Sigmoid colon (tissue), 7 donors: Measurements from ENCODE around the gene ARSG. TPM values are rescaled to one million over a fixed set of nuclear protein-coding genes. Genes with fewer than 3 reads are reported as not detected.
A peak's percentile ranks its signal among the peaks of the same experiment; 100 is the strongest.

Experiments used
- DNase-seq: peaks from one replicate; pipeline ENCODE4 v3.0.0-alpha.2; 2019
- H3K27ac ChIP-seq, 4 donors: fragments of 200-600 bp; sonication (generic); one replicate each; pipeline ENCODE4 v1.5.1; 2016 to 2019; ENCODE audit warnings: mild to moderate bottlenecking in 1 of 4
- H3K27me3 ChIP-seq, 3 donors: fragments of 200-600 bp; sonication (generic); one replicate each; pipeline ENCODE4 v1.5.1; 2019; ENCODE audit warnings: mild to moderate bottlenecking in 1 of 3
- H3K36me3 ChIP-seq, 4 donors: fragments of 200-600 bp; sonication (generic); one replicate each; pipeline ENCODE4 v1.5.1; 2016 to 2019
- H3K4me1 ChIP-seq, 4 donors: fragments of 200-600 bp; sonication (generic); one replicate each; pipeline ENCODE4 v1.5.1; 2017 to 2019
- H3K4me3 ChIP-seq, 4 donors: fragments of 200-600 bp; sonication (generic); one replicate each; pipeline ENCODE4 v1.5.1; 2017 to 2019; ENCODE audit warnings: mild to moderate bottlenecking in 2 of 4, moderate library complexity in 1 of 4
- H3K9me3 ChIP-seq, 4 donors: fragments of 200-600 bp in 3 of 4; sonication (generic) in 3 of 4; one replicate each; pipeline versions ENCODE4 v1.5.1 to v1.6.1; 2013 to 2019
- CTCF ChIP-seq, 4 experiments: fragments of 450-650 bp in 3 of 4; fragments of 200-600 bp in 1 of 4; IDR thresholded peaks; one replicate each; pipeline ENCODE4 v1.5.1; 2016 to 2019; ENCODE audit warnings: antibody characterized with exemption in 4 of 4, mild to moderate bottlenecking in 3 of 4, moderate library complexity in 2 of 4
- EP300 ChIP-seq, 4 donors: sonication (generic); formaldehyde crosslinking; IDR thresholded peaks; one replicate each; pipeline ENCODE4 v1.6.1; 2017; ENCODE audit warnings: antibody characterized with exemption in 4 of 4
- POLR2A ChIP-seq, 2 donors: fragments of 450-650 bp; IDR thresholded peaks; one replicate each; pipeline ENCODE4 v1.6.1; 2016; ENCODE audit warnings: antibody characterized with exemption in 2 of 2, mild to moderate bottlenecking in 2 of 2, moderate library complexity in 2 of 2
- POLR2AphosphoS5 ChIP-seq, 4 donors: sonication (generic); formaldehyde crosslinking; IDR thresholded peaks; one replicate each; pipeline ENCODE4 v1.6.1; 2017; ENCODE audit warnings: antibody characterized with exemption in 4 of 4
- WGBS, 2 donors: extraction: QIAGEN DNeasy Blood & Tissue Kit; methylation state at CpG; one replicate each; pipeline ENCODE4 v1.1.7; 2013; 5-methylcytosine and 5-hydroxymethylcytosine counted together
- intact Hi-C: fragments of 100-400 bp; cut with DNase I; formaldehyde crosslinking; loops from one replicate; pipeline ENCODE4 v1.15.1; 2023
- polyA plus RNA-seq, 3 donors: library from polyadenylated mRNA; stranded (reverse); fragments of 200-250 nt; gene quantifications; one replicate each; pipeline ENCODE4 v1.2.3, GENCODE V29; 2013
- total RNA-seq, 4 donors: library from RNA; depleted of rRNA; stranded (reverse); fragments of >200 nt; gene quantifications; one replicate each; pipeline ENCODE4 v1.1.0, GENCODE V29; 2016
- donor health status: healthy with polysubstance abuse.
- donor health status: Bipolar disorder and iron deficiency.
- donor health status: healthy.

ARSG gene
- total and polyA plus RNA-seq, 7 donors = under 0.01 to 3.0 (median 1.8) TPM

DNA sequence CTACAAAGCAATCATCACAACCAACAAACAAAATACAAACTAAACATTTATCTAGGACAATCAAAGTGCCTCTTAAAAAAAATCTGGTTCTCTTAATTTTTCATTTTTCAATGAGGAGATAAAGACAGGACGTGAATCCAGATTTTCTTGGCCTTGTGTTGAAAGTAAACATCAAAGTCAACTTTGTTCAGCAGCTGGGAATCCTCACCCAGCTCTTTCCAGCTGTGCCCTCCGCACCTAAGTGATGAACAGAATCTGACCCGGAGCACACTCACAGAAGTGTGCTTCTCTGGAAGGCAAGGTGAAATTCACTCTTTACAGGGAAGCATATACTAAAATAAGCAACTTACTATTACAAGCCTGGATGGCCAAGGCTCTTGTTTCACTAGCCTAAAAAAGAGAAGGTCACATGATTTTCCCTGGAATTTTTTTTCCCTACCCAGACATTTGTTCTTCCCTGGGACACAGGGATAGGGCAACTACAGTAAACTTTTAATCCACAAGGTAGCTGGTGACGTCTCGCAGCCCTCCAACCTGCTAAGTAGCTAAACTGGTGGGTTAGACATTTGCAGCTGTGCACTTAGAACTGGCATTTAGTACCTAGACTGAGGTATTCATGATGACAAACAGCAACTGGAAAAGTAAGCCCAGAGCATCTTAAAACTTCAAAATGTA is 162.8 kb downstream of the ARSG start:
- intact Hi-C loops = no loop called here
- peaks cover 0 to 21% (median 17%) of the 10 kb centered on the region in 4 donors for H3K4me1 ChIP-seq
- TF ChIP-seq EP300 (IDR thresholded peaks at IDR 0.05) (no peak), CTCF (IDR thresholded peaks at IDR 0.05) (no peak), POLR2AphosphoS5 (IDR thresholded peaks at IDR 0.05) (no peak), POLR2A (IDR thresholded peaks at IDR 0.05) (no peak)

GRCh38 chr17:68455901-68456338 is 164.6 kb downstream of the ARSG start:
- TF ChIP-seq EP300 (IDR thresholded peaks at IDR 0.05) = peak in 1 of 4 donors; percentile 26
- TF ChIP-seq CTCF (IDR thresholded peaks at IDR 0.05) = no peak
- TF ChIP-seq POLR2A (IDR thresholded peaks at IDR 0.05) = no peak
- peak in 2 of 4 donors; percentile 22 to 60 for TF ChIP-seq POLR2AphosphoS5 (IDR thresholded peaks at IDR 0.05)
- 8 to 54% methylated on average over 4 of the region's 4 CpGs for WGBS, 2 donors
- H3K4me3 ChIP-seq = peak overlapping the region in 3 of 4 donors; percentile 80 to 88 (median 87)
- intact Hi-C loops = loop anchor here (5.0 kb wide), 2 partner anchors 56 to 209 kb away; partner anchors contain the start of genes AMZ2 and PRKAR1A
- H3K27me3 ChIP-seq = no peaks in the 10 kb centered on the region
- peak overlapping the region; percentile 96 to 98 (median 97) for H3K27ac ChIP-seq
- peaks cover 0 to 18% (median 7%) of the 10 kb centered on the region in 4 donors for H3K36me3 ChIP-seq
- no peak for DNase-seq
- H3K4me1 ChIP-seq = peaks cover 0 to 21% (median 17%) of the 10 kb centered on the region in 4 donors
- no peaks in the 10 kb centered on the region for H3K9me3 ChIP-seq

More for the DNA sequence above, 162.8 kb downstream of the ARSG start:
- 40 to 77% methylated on average over 5 of the region's 5 CpGs for WGBS, 2 donors
- Histone ChIP-seq H3K27ac (peak overlapping the region in 2 of 4 donors; percentile 5 to 24), H3K9me3 (no peaks in the 10 kb centered on the region), H3K27me3 (no peaks in the 10 kb centered on the region), H3K4me3 (no peak overlapping the region), H3K36me3 (peaks cover 8 to 36% (median 20%) of the 10 kb centered on the region in 4 donors)
- DNase-seq = no peak

DNA sequence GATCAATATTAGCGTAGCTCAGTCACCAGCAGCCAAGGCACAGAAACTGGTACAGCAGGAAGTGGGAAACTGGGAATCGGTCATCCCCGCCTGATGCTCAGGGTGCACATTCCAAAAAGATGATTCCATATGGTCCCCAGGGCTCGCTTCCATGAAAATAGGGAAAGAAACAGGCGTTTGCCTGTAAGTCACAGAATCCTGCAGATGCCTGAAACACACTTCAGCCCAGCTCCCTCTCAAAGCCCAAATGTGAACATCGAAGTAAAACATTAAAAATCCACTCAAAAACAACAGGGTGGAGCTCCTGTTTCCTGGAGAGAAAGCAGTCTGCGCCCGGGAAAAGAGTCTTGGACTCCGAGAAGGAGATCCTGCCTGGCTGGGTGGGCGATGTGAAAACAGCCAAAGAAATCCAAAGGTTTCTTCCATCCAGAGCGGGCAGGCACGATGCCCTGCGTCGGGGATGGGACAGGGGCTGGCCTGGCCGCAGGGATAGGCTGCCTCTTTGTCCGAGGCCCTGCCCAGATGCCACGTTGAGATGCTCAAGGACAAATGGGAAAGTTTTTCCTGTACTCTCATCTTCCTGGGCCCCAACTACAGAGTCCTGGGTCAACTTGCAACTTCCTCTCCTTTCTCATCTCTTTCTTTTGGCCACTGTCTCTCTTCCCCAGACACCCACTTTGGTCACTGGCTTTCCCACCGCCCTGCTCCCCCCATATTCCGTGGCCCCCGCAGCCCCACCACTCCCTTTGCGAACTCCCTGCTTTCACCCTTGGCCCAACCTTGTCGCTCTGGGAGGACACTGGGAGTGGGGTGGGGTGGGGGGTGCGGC is 165.3 kb downstream of the ARSG start:
- 5 to 26% methylated on average over 23 of the region's 23 CpGs for WGBS, 2 donors
- peak; percentile 92 for DNase-seq
- H3K4me3 ChIP-seq = peak overlapping the region; percentile 57 to 88 (median 84)
- peak overlapping the region; percentile 96 to 98 (median 97) for H3K27ac ChIP-seq
- intact Hi-C loops = loop anchor here (5.0 kb wide), 2 partner anchors 56 to 209 kb away; partner anchors contain the start of genes AMZ2 and PRKAR1A
- H3K36me3 ChIP-seq = peaks cover 0 to 12% (median 2%) of the 10 kb centered on the region in 4 donors
- no peaks in the 10 kb centered on the region for H3K27me3 ChIP-seq
- H3K9me3 ChIP-seq = no peaks in the 10 kb centered on the region
- TF ChIP-seq POLR2A (IDR thresholded peaks at IDR 0.05) = peak in 1 of 2 donors; percentile 36
- no peak for TF ChIP-seq EP300 (IDR thresholded peaks at IDR 0.05)
- peak; percentile 37 to 73 (median 42) for TF ChIP-seq POLR2AphosphoS5 (IDR thresholded peaks at IDR 0.05)
- peaks cover 0 to 21% (median 17%) of the 10 kb centered on the region in 4 donors for H3K4me1 ChIP-seq

GRCh38 chr17:68457168-68457538 is 165.9 kb downstream of the ARSG start, which contains the start of gene WIPI1:
WIPI1 (minus strand) TSS chr17:68457496; CDS start chr17:68457421, 75 bp downstream.
- peak in 2 of 4 donors; percentile 37 to 60 for TF ChIP-seq POLR2AphosphoS5 (IDR thresholded peaks at IDR 0.05)
- TF ChIP-seq CTCF (IDR thresholded peaks at IDR 0.05) = no peak
- peak; percentile 30 to 42 for TF ChIP-seq POLR2A (IDR thresholded peaks at IDR 0.05)
- intact Hi-C loops = loop anchor here (5.0 kb wide), 2 partner anchors 55 to 210 kb away; partner anchors contain the start of genes AMZ2 and PRKAR1A
- DNase-seq = peak; percentile 82
- peaks cover 0 to 21% (median 17%) of the 10 kb centered on the region in 4 donors for H3K4me1 ChIP-seq
- peak within 1 kb of the TSS; percentile 57 to 88 (median 84) for H3K4me3 ChIP-seq
- peaks cover 0 to 6% (median under 1%) of the 10 kb centered on the region in 4 donors for H3K36me3 ChIP-seq
- H3K9me3 ChIP-seq = no peaks in the 10 kb centered on the region
- WGBS, 2 donors = 0% methylated on average over 36 to 37 of the region's 39 CpGs
- H3K27ac ChIP-seq = peak within 1 kb of the TSS; percentile 96 to 98 (median 97)
- no peaks in the 10 kb centered on the region for H3K27me3 ChIP-seq
